Keratinocyte (primary cell): ENCODE data around the gene SND1. TPM values are rescaled to one million over a fixed set of nuclear protein-coding genes. Genes with fewer than 3 reads are reported as not detected.

Source experiments
- DNase-seq: peaks from one replicate; pipeline ENCODE4 v3.0.0-alpha.2; 2011; ENCODE audit warnings: low read depth, missing footprints, low spot score
- FAIRE-seq: peaks from 2 replicates; lab custom pipeline; 2011; peaks lifted over from hg19 to GRCh38; lab: Jason Lieb, UNC
- H2AFZ ChIP-seq: 2 replicates; pipeline ENCODE4 v1.6.0; 2012; ENCODE audit warnings: low read length, control low read depth, inconsistent platforms; ENCODE audit not compliant: control insufficient read depth
- H3K27ac ChIP-seq: 2 replicates; pipeline ENCODE4 v1.5.1; 2011; ENCODE audit warnings: low read length; ENCODE audit not compliant: control insufficient read depth, insufficient read depth
- H3K27me3 ChIP-seq: 3 replicates; pipeline ENCODE4 v1.6.0; 2011; ENCODE audit warnings: low read length; ENCODE audit not compliant: control insufficient read depth, insufficient read depth; ENCODE audit errors: extremely low read depth
- H3K36me3 ChIP-seq, 2 experiments: 2 replicates in 1 of 2; 3 replicates in 1 of 2; pipeline ENCODE4 v1.5.1; 2011; ENCODE audit warnings: low read length in 2 of 2, mild to moderate bottlenecking in 1 of 2; ENCODE audit not compliant: control insufficient read depth in 2 of 2, insufficient read depth in 2 of 2; ENCODE audit errors: extremely low read depth in 1 of 2
- H3K4me1 ChIP-seq: 3 replicates; pipeline ENCODE4 v1.5.1; 2011; ENCODE audit warnings: low read length; ENCODE audit not compliant: control insufficient read depth, insufficient read depth; ENCODE audit errors: extremely low read depth
- H3K4me2 ChIP-seq: 3 replicates; pipeline ENCODE4 v1.6.0; 2011; ENCODE audit warnings: low read depth, low read length; ENCODE audit not compliant: control insufficient read depth, insufficient read depth; ENCODE audit errors: extremely low read depth
- H3K4me3 ChIP-seq, 3 experiments: fragments of 200-600 bp in 1 of 3; sonication (generic) in 1 of 3; 2 replicates in 2 of 3; 3 replicates in 1 of 3; pipeline ENCODE4 v1.5.1; 2011 to 2016; ENCODE audit warnings: low read length in 3 of 3, mild to moderate bottlenecking in 3 of 3, control low read depth in 2 of 3, inconsistent platforms in 1 of 3, low read depth in 1 of 3, mixed read lengths in 1 of 3, mixed run types in 1 of 3, moderate library complexity in 1 of 3; ENCODE audit not compliant: control insufficient read depth in 2 of 3, insufficient read depth in 2 of 3; ENCODE audit errors: extremely low read depth in 1 of 3
- H3K79me2 ChIP-seq: 2 replicates; pipeline ENCODE4 v1.6.0; 2012; ENCODE audit warnings: low read length; ENCODE audit not compliant: control insufficient read depth, insufficient read depth
- H3K9ac ChIP-seq: 3 replicates; pipeline ENCODE4 v1.6.0; 2011; ENCODE audit warnings: low read length; ENCODE audit not compliant: control insufficient read depth, insufficient read depth; ENCODE audit errors: extremely low read depth
- H3K9me1 ChIP-seq: 3 replicates; pipeline ENCODE4 v1.6.0; 2011; ENCODE audit warnings: low read length; ENCODE audit not compliant: control insufficient read depth, insufficient read depth; ENCODE audit errors: extremely low read depth
- H3K9me3 ChIP-seq: 2 replicates; pipeline ENCODE4 v1.5.1; 2012; ENCODE audit warnings: low read depth, low read length; ENCODE audit not compliant: control insufficient read depth
- H4K20me1 ChIP-seq: 3 replicates; pipeline ENCODE4 v1.6.0; 2011; ENCODE audit warnings: low read length; ENCODE audit not compliant: control insufficient read depth, insufficient read depth; ENCODE audit errors: extremely low read depth
- EZH2 ChIP-seq: IDR thresholded peaks from one replicate; pipeline ENCODE4 v1.6.1; 2012; ENCODE audit warnings: inconsistent platforms, mild to moderate bottlenecking, low read length, moderate library complexity
- dilution Hi-C: fragments of 300-500 bp; cut with MboI; formaldehyde crosslinking; loops from one replicate; pipeline ENCODE4 v1.7.0; 2020; ENCODE audit warnings: low sequenced_read_pairs; ENCODE audit not compliant: extremely low pct_ligation_motif_present
- polyA plus RNA-seq, 5 experiments: library from polyadenylated mRNA; depleted of rRNA in 3 of 5; stranded (reverse) in 3 of 5; stranded (forward) in 1 of 5; unstranded in 1 of 5; fragments of >200 nt; gene quantifications; 1 replicate in 1 of 5; 2 replicates in 3 of 5; 3 replicates in 1 of 5; pipeline versions ENCODE4 v1.2.1 to v1.2.3, GENCODE V29; 2011 to 2012; ENCODE audit warnings: missing spikeins in 2 of 5, low read depth in 1 of 5, low replicate concordance in 1 of 5
- TF ChIP-seq, protein P1 (sequence below), 3 experiments: IDR thresholded peaks in 1 of 3; conservative IDR thresholded peaks in 1 of 3; optimal IDR thresholded peaks in 1 of 3; 2 replicates in 2 of 3; 3 replicates in 1 of 3; pipeline versions ENCODE3 to v1.5.1; 2011; ENCODE audit warnings: low read length in 3 of 3, mild to moderate bottlenecking in 3 of 3, moderate library complexity in 2 of 3, control low read depth in 1 of 3, inconsistent platforms in 1 of 3; ENCODE audit not compliant: insufficient read depth in 2 of 3; ENCODE audit errors: extremely low read depth in 1 of 3

SND1 gene
- polyA plus RNA-seq, 1 donor (not counting 4 experiments of a cell fraction or from before 2014, with no cell fraction given), result 140 TPM

DNA sequence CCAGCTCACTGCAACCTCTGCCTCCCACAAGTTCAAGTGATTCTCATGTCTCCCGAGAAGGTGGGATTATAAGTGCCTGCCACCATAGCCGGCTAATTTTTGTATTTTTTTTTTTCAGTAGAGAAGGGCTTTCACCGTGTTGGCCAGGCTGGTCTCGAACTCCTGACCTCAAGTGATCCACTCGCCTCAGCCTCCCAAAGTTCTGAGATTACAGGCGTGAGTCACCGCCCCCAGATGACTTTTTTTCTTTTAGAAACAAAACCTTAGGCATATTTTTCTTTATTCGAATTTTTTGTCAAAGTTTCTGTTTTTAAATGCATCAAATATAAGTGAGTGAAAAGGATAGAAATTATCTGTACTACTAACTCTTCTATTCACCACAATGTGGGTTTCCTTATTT, 266.1 kb downstream of the SND1 start:
- TF ChIP-seq, protein P1, sequence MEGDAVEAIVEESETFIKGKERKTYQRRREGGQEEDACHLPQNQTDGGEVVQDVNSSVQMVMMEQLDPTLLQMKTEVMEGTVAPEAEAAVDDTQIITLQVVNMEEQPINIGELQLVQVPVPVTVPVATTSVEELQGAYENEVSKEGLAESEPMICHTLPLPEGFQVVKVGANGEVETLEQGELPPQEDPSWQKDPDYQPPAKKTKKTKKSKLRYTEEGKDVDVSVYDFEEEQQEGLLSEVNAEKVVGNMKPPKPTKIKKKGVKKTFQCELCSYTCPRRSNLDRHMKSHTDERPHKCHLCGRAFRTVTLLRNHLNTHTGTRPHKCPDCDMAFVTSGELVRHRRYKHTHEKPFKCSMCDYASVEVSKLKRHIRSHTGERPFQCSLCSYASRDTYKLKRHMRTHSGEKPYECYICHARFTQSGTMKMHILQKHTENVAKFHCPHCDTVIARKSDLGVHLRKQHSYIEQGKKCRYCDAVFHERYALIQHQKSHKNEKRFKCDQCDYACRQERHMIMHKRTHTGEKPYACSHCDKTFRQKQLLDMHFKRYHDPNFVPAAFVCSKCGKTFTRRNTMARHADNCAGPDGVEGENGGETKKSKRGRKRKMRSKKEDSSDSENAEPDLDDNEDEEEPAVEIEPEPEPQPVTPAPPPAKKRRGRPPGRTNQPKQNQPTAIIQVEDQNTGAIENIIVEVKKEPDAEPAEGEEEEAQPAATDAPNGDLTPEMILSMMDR (optimal IDR thresholded peaks at IDR 0.05 in 1 of 3, IDR thresholded peaks at IDR 0.05 in 1 of 3, conservative IDR thresholded peaks at IDR 0.05 in 1 of 3; ENCODE audit: extremely low read depth in 1 of 3, insufficient read depth in 2 of 3, low read length in 3 of 3), result no peak
- TF ChIP-seq EZH2, result no peak
- no peaks in the 10 kb centered on the region for H3K9me1 ChIP-seq
- H4K20me1 ChIP-seq, result peaks cover 4% of the 10 kb centered on the region
- H3K27me3 ChIP-seq, result no peaks in the 10 kb centered on the region
- no peak overlapping the region for H3K27ac ChIP-seq
- no peak overlapping the region for H3K9ac ChIP-seq
- no peaks in the 10 kb centered on the region for H3K36me3 ChIP-seq
- no peak overlapping the region for H3K4me3 ChIP-seq
- dilution Hi-C loops, result no loop called here
- peaks cover 19% of the 10 kb centered on the region for H3K79me2 ChIP-seq
- H3K4me2 ChIP-seq, result no peak overlapping the region
- H2AFZ ChIP-seq, result no peak overlapping the region
- no peaks in the 10 kb centered on the region for H3K9me3 ChIP-seq
- no peak for DNase-seq
- no peaks in the 10 kb centered on the region for H3K4me1 ChIP-seq
- FAIRE-seq, result no peak

GRCh38 chr7:127920787-127921438, 268.9 kb downstream of the SND1 start:
- Histone ChIP-seq H2AFZ (no peak overlapping the region), H3K79me2 (peaks cover 14% of the 10 kb centered on the region), H3K9me1 (no peaks in the 10 kb centered on the region), H3K9me3 (no peaks in the 10 kb centered on the region), H4K20me1 (peaks cover 2% of the 10 kb centered on the region), H3K4me1 (no peaks in the 10 kb centered on the region), H3K27ac (no peak overlapping the region), H3K4me2 (no peak overlapping the region), H3K9ac (no peak overlapping the region), H3K36me3 (no peaks in the 10 kb centered on the region), H3K27me3 (no peaks in the 10 kb centered on the region), H3K4me3 (no peak overlapping the region)
- dilution Hi-C loops, result no loop called here
- TF ChIP-seq EZH2, result no peak
- TF ChIP-seq, protein P1 (optimal IDR thresholded peaks at IDR 0.05 in 1 of 3, IDR thresholded peaks at IDR 0.05 in 1 of 3, conservative IDR thresholded peaks at IDR 0.05 in 1 of 3; ENCODE audit: extremely low read depth in 1 of 3, insufficient read depth in 2 of 3, low read length in 3 of 3), result no peak
- no peak for DNase-seq
- no peak for FAIRE-seq
